Lower leg skin (tissue), 4 donors: ENCODE results near the gene EDC3. TPM values are rescaled to one million over a fixed set of nuclear protein-coding genes. Genes with fewer than 3 reads are reported as not detected.

Experiments used
- DNase-seq, 2 donors: peaks; one replicate each; pipeline ENCODE4 v3.0.0-alpha.2; 2019; ENCODE audit warnings: low spot score in 2 of 2
- H3K4me3 ChIP-seq: fragments of 200-600 bp; sonication (generic); 2 replicates; pipeline ENCODE4 v1.5.1; 2017; ENCODE audit warnings: mild to moderate bottlenecking, low read depth; ENCODE audit not compliant: poor library complexity, severe bottlenecking
- POLR2A ChIP-seq, 2 donors: fragments of 450-650 bp; IDR thresholded peaks; one replicate each; pipeline ENCODE4 v1.6.1; 2016 to 2017; ENCODE audit warnings: antibody characterized with exemption in 2 of 2, mild to moderate bottlenecking in 1 of 2, moderate library complexity in 1 of 2
- WGBS, 2 donors: methylation state at CpG; one replicate each; pipeline ENCODE4 v1.1.5; 2018; 5-methylcytosine and 5-hydroxymethylcytosine counted together
- intact Hi-C: fragments of 100-400 bp; cut with DNase I; formaldehyde crosslinking; loops from one replicate; pipeline ENCODE4 v1.15.0; 2023; ENCODE audit warnings: low total_unique reads
- total RNA-seq, 4 donors: library from RNA; depleted of rRNA; stranded (reverse); fragments of >200 nt; gene quantifications; one replicate each; pipeline ENCODE4 v1.1.0, GENCODE V29; 2016
- TF ChIP-seq, protein P1 (sequence below), 3 donors: fragments of 450-650 bp; IDR thresholded peaks; one replicate each; pipeline ENCODE4 v1.5.1; 2016; ENCODE audit warnings: antibody characterized with exemption in 3 of 3, mild to moderate bottlenecking in 3 of 3, moderate library complexity in 2 of 3

EDC3 gene
- total RNA-seq, 4 donors from 2014 or later = 11.2 to 33.6 (median 17.6) TPM

GRCh38 chr15:74727727-74728126 lies 31.9 kb upstream of the EDC3 start:
- intact Hi-C loops = no loop called here
- WGBS, 2 donors = 65 to 68% methylated on average over 7 of the region's 7 CpGs
- no peak overlapping the region for H3K4me3 ChIP-seq
- TF ChIP-seq, protein P1, sequence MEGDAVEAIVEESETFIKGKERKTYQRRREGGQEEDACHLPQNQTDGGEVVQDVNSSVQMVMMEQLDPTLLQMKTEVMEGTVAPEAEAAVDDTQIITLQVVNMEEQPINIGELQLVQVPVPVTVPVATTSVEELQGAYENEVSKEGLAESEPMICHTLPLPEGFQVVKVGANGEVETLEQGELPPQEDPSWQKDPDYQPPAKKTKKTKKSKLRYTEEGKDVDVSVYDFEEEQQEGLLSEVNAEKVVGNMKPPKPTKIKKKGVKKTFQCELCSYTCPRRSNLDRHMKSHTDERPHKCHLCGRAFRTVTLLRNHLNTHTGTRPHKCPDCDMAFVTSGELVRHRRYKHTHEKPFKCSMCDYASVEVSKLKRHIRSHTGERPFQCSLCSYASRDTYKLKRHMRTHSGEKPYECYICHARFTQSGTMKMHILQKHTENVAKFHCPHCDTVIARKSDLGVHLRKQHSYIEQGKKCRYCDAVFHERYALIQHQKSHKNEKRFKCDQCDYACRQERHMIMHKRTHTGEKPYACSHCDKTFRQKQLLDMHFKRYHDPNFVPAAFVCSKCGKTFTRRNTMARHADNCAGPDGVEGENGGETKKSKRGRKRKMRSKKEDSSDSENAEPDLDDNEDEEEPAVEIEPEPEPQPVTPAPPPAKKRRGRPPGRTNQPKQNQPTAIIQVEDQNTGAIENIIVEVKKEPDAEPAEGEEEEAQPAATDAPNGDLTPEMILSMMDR (IDR thresholded peaks at IDR 0.05) = no peak
- no peak for TF ChIP-seq POLR2A (IDR thresholded peaks at IDR 0.05)
- no peak for DNase-seq

- TF ChIP-seq POLR2A (IDR thresholded peaks at IDR 0.05) = no peak
- TF ChIP-seq, protein P1 (IDR thresholded peaks at IDR 0.05) = no peak
- no peak overlapping the region for H3K4me3 ChIP-seq
- DNase-seq = no peak
- intact Hi-C loops = no loop called here
- WGBS, 2 donors = 29 to 34% methylated on average over 24 of the region's 24 CpGs
Measured at GRCh38 chr15:74726774-74727164, 30.9 kb upstream of the EDC3 start.

DNA sequence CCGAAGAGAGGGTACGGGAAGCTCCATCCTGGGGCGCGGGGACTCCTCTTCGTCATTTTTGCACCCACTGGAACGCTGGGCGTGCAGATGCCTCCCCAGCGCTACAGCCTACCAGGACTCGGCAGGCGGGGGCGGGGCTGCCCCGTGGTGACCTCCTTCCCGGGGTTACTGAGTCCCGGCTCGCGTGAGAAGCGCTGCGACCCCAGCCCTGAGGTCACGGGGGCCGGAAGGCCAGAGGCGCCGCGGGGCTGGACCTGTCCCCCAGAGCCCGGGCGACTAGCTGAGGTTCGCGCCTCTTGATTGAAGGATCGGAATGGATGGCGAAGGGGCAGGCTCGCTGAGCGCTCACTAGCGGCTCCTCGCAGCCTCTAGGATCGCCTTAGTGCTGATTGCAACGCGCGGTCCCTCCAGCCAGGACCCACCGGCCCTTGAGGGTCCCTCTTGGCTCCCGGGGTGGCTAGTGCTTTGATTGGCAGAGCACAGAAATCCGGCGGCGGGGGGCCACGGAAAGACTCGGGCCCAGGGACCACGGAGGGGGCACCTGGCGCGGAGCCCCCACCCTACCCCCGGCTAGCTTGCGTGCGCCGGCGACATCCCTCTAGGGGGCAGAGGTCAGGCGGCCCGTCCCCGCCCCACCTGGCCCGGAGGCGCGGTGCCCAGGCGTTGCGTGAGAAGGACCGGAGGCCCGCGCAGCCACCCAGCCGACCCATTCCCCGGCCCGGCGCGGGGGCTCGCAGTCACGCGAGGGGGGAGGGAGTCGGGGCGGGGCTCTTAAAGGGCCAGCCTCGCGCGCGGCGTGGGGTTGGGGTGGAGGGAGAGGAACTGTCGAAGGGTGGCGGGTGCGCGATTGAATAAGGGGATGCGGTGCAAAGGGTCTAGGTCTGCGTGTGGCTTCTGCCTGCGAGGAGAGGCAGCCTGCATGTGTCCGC lies 30.3 kb upstream of the EDC3 start:
- peak overlapping the region; percentile 23 for H3K4me3 ChIP-seq
- 2 to 5% methylated on average over 32 to 65 of the region's 86 CpGs for WGBS, 2 donors
- TF ChIP-seq, protein P1 (IDR thresholded peaks at IDR 0.05) = no peak
- TF ChIP-seq POLR2A (IDR thresholded peaks at IDR 0.05) = no peak
- peak in 1 of 2 donors; percentile 89 for DNase-seq
- intact Hi-C loops = no loop called here

DNA sequence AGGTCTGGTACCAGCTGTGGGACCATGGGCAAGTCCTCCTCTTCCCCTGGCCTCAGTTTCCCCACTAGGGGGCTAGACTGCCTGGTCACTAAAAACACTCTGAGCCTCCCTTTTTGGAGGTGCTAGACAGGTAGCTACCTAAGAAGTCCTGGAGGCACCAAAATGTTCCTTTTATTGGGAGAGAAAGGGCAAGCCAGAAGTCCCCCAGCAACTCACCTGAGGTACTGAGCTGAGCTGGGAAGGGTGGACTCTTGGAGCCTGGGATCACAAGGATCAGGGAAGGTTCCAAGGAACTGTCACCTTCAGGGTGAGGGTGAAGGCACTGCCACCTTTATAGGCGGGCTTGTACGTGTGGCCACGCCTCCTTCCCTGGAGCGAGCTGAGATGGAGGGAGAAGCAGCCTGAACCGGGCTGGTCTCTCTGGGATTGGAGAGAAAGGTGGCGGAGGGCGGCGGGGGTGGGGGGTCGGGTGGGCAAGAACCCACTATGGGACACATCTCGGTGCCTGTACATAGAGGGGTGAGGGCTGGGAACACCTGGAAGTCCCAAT lies 29.5 kb upstream of the EDC3 start, which contains the start of gene CYP1A1:
Gene CYP1A1 (minus strand): TSS at position 304 of the 550 bp plus-strand sequence. CDS start 2,431 bp downstream, outside the sequence.
- no peak for TF ChIP-seq POLR2A (IDR thresholded peaks at IDR 0.05)
- TF ChIP-seq, protein P1 (IDR thresholded peaks at IDR 0.05) = no peak

DNA sequence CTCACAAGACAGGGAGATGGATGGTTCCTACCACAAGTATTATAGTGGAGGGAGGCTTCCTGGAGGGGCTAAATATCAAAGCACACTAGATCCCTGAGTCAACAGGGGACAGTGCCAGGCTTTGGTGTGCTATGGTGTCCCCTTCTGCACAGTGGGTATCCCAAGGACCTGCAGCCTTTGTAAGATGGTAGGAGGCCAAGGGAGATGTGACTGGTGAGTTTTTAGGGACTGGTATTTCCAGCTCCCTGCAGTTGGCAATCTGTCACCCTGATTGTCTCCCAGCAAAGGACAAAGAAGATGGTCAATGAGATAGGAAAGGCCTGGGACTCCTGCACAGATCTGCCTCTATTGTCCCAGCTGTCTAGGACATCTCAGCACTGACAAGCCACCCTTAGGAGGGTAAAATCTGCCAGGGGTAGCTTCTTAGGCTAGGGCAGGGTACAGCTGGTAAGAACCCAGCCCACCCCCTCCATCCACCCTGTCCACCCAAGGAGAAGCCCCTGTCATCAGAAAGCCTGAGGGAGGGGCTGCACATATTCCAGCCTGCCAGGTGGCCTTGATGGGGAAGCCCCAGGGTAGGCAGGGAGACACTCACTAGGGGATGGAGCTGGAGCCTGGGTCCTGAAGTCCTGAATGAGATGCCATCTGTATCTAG lies 28.9 kb upstream of the EDC3 start:
- no peak for TF ChIP-seq POLR2A (IDR thresholded peaks at IDR 0.05)
- TF ChIP-seq, protein P1 (IDR thresholded peaks at IDR 0.05) = no peak
- no peak for DNase-seq
- no peak overlapping the region for H3K4me3 ChIP-seq
- intact Hi-C loops = no loop called here

More for the DNA sequence above, 29.5 kb upstream of the EDC3 start, which contains the start of gene CYP1A1:
- 3 to 4% methylated on average over 8 to 10 of the region's 10 CpGs for WGBS, 2 donors
- no peak for DNase-seq
- H3K4me3 ChIP-seq = peak within 1 kb of the TSS; percentile 23
- intact Hi-C loops = no loop called here
